ENCODE results near the gene NRCAM. TPM values are rescaled to one million over a fixed set of nuclear protein-coding genes. Genes with fewer than 3 reads are reported as not detected.
A peak's percentile ranks its signal among the peaks of the same experiment; 100 is the strongest.

The NRCAM gene
- total RNA-seq, 1 donor from 2014 or later, result 33.2 TPM

DNA sequence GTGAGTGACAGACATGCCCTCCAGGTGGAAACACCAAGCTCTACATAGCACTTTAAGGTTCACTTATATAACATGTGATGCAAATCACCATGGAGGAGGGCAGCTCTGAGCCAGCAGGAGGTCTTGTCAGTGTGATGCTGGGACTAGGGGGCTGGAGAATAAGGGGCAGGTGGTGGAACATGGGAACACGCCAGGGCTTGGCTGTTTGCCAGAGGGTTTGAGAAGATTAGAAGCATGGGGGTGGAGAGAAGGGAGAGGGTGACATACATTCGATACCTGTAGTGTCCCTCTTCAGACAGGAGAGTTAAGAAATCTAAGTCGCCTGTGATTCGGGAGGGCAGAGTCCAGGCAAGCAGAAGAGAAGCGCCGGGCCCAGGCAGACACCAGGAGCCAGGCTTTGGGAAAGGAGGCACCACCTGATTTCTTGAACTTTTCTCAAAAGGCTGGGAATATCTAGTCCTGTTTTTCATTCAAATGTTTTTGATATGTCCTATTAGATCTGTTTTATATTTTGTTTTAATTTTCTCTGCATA lies 309.1 kb downstream of the NRCAM start:
- TF ChIP-seq, protein P1, sequence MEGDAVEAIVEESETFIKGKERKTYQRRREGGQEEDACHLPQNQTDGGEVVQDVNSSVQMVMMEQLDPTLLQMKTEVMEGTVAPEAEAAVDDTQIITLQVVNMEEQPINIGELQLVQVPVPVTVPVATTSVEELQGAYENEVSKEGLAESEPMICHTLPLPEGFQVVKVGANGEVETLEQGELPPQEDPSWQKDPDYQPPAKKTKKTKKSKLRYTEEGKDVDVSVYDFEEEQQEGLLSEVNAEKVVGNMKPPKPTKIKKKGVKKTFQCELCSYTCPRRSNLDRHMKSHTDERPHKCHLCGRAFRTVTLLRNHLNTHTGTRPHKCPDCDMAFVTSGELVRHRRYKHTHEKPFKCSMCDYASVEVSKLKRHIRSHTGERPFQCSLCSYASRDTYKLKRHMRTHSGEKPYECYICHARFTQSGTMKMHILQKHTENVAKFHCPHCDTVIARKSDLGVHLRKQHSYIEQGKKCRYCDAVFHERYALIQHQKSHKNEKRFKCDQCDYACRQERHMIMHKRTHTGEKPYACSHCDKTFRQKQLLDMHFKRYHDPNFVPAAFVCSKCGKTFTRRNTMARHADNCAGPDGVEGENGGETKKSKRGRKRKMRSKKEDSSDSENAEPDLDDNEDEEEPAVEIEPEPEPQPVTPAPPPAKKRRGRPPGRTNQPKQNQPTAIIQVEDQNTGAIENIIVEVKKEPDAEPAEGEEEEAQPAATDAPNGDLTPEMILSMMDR (conservative IDR thresholded peaks at IDR 0.05), result no peak
- no peaks in the 10 kb centered on the region for H3K27me3 Mint-ChIP-seq (ENCODE audit: low read depth)
- no peaks in the 10 kb centered on the region for H3K9me3 Mint-ChIP-seq
- H3K36me3 Mint-ChIP-seq (ENCODE audit: low read depth), result no peaks in the 10 kb centered on the region
- no peak overlapping the region for H3K4me3 Mint-ChIP-seq
- no peak for DNase-seq (ENCODE audit: low read depth, low spot score)
- no peak overlapping the region for H3K27ac Mint-ChIP-seq (ENCODE audit: unreplicated experiment)
- peaks cover 11% of the 10 kb centered on the region for H3K4me1 Mint-ChIP-seq

DNA sequence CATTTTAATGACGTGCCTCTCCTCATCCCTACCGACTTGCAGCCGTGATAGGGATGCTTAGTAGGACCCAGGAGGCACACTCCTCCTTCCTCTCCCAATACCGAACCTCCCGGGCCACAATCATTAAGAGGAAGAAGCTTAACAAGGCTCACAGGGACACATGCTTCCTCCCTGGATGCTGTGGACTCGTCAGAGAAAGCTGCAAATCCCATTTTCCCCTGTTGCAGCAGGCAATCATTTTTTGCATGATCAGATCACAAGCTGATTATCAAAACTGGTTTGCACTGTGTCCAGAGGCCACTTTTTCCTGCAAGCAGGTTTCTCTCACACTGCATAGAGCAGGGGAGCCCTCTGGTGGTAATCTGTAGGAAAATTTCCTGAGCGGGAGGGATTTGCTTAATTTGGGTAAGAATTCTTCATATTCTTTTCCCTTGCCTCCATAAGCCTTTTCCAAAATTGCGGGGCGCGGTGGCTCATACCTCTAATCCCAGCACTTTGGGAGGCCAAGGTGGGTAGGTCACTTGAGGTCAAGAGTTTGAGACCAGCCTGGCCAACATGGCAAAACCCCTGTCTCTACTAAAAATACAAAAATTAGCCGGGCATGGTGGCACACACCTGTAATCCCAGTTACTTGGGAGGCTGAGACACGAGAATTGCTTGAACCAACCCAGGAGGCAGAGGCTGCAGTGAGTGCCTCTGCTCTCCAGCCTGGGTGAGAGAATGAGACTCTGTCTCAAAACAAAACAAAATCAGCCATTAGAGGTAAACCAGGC lies 310.0 kb downstream of the NRCAM start:
- no peaks in the 10 kb centered on the region for H3K27me3 Mint-ChIP-seq (ENCODE audit: low read depth)
- TF ChIP-seq, protein P1 (conservative IDR thresholded peaks at IDR 0.05), result peak; percentile 95
- H3K9me3 Mint-ChIP-seq, result no peaks in the 10 kb centered on the region
- peak; percentile 67 for DNase-seq (ENCODE audit: low read depth, low spot score)
- no peak overlapping the region for H3K4me3 Mint-ChIP-seq
- no peak overlapping the region for H3K27ac Mint-ChIP-seq (ENCODE audit: unreplicated experiment)
- peaks cover 11% of the 10 kb centered on the region for H3K4me1 Mint-ChIP-seq
- H3K36me3 Mint-ChIP-seq (ENCODE audit: low read depth), result no peaks in the 10 kb centered on the region

DNA sequence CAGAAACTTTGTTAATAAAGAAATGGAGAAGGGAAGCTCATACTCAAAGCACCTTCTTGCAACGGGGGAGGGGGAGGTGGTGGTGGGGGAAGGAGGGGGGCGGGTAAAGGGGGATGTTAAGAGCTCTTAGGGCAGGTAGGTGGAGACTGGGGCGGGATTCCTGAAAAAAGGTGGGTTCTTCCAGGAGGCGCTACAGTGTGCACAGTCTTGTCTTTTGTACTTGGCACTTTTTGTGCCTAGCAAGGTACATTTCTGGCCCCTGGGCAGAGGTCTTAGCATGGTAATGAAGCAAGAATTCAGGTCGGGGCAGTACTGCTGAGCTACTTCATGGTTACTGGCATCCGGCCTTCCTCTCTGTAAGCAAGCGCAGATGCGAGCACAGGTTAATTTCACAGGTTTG lies 310.8 kb downstream of the NRCAM start:
- Mint-ChIP-seq H3K9me3 (no peaks in the 10 kb centered on the region), H3K27me3 (ENCODE audit: low read depth) (no peaks in the 10 kb centered on the region), H3K4me3 (no peak overlapping the region), H3K27ac (ENCODE audit: unreplicated experiment) (no peak overlapping the region), H3K4me1 (peaks cover 13% of the 10 kb centered on the region), H3K36me3 (ENCODE audit: low read depth) (no peaks in the 10 kb centered on the region)
- TF ChIP-seq, protein P1 (conservative IDR thresholded peaks at IDR 0.05), result no peak
- DNase-seq (ENCODE audit: low read depth, low spot score), result no peak

DNA sequence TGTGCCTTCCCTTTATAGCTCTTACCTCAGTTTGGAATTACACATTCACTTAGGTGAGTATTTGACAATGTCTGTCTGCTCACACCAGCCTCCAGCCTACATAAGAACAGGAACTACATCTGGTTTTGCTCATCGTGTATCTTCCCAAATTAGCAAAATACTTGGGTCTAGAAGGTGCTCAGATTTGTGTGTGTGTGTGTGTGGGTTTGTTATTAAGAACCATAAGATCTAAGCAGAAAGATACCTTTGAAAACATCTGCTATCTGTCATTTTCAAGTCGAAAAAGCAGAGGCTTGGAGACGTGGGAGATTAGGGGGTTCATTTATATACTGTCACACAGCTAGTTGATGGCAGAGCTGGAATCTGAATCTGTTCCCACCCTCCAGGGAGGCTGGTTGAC lies 311.3 kb downstream of the NRCAM start:
- H3K27ac Mint-ChIP-seq (ENCODE audit: unreplicated experiment), result no peak overlapping the region
- no peak for DNase-seq (ENCODE audit: low read depth, low spot score)
- H3K4me1 Mint-ChIP-seq, result peaks cover 16% of the 10 kb centered on the region
- H3K27me3 Mint-ChIP-seq (ENCODE audit: low read depth), result no peaks in the 10 kb centered on the region
- H3K36me3 Mint-ChIP-seq (ENCODE audit: low read depth), result no peaks in the 10 kb centered on the region
- H3K4me3 Mint-ChIP-seq, result no peak overlapping the region
- no peaks in the 10 kb centered on the region for H3K9me3 Mint-ChIP-seq
- TF ChIP-seq, protein P1 (conservative IDR thresholded peaks at IDR 0.05), result no peak

DNA sequence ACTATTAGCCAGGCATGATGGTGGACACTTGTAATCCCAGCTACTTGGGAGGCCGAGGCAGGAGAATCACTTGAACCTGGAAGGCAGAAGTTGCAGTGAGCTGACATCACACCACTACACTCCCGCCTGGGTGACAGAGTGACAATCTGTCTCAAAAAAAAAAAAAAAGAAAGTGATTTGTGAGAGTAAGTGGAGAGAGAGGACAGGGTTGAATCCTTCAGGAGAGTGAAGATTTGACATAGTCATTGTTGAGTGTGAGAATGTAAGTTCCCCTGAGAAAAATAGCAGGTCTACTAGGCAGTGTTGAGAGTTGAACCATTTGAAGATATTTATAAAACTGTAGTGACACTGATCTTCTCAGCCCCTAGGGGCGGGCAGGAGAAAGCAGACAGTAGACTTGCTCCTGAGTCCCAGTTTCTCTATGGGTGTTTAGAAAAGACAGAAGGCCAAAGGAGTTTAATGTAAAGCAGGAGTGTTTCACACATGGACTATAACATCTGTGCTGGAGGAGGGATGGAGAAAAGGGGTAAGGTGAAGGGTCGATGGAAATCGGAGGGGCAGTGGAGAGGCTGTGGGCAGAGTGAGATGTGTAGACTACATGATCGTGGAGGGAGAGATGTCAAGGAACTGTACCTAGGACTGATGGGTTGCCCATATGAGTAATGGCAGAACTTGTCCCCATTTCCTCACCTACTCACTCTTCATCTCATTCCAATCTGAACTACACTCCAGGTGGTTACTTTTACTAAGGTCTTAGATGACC lies 312.4 kb downstream of the NRCAM start:
- no peak for DNase-seq (ENCODE audit: low read depth, low spot score)
- Mint-ChIP-seq H3K27ac (ENCODE audit: unreplicated experiment) (no peak overlapping the region), H3K9me3 (no peaks in the 10 kb centered on the region), H3K4me1 (peaks cover 16% of the 10 kb centered on the region), H3K36me3 (ENCODE audit: low read depth) (no peaks in the 10 kb centered on the region), H3K4me3 (no peak overlapping the region), H3K27me3 (ENCODE audit: low read depth) (no peaks in the 10 kb centered on the region)
- TF ChIP-seq, protein P1 (conservative IDR thresholded peaks at IDR 0.05), result peak; percentile 17
